Activated T-cell treated with anti-CD3 and anti-CD28 coated beads, Interleukin-2, amount 50 U/mL, for 1 hour (primary cell): Measurements from ENCODE around the gene SIDT2.

ENCODE experiments used
- DNase-seq: peaks from one replicate; pipeline ENCODE4 v3.0.0-alpha.2; 2020

Gene SIDT2

GRCh38 chr11:117172724-117173421, 5.7 kb upstream of the SIDT2 start:
- DNase-seq = no peak

- DNase-seq = no peak
These were observed 3.4 kb upstream of the SIDT2 start for GRCh38 chr11:117175104-117175503.

- no peak for DNase-seq
These were observed 2.8 kb upstream of the SIDT2 start for GRCh38 chr11:117175781-117176180.

- DNase-seq = no peak
These were observed 2.4 kb upstream of the SIDT2 start for GRCh38 chr11:117176186-117176585.

- no peak for DNase-seq
These were observed 871 bp upstream of the SIDT2 start for GRCh38 chr11:117177534-117178209.

GRCh38 chr11:117179048-117179999, 781 bp downstream of the SIDT2 start:
- peak; percentile 64 for DNase-seq

- DNase-seq = no peak
These were observed 1.5 kb downstream of the SIDT2 start for GRCh38 chr11:117180020-117180419.

- peak; percentile 59 for DNase-seq
These were observed 2.4 kb downstream of the SIDT2 start for GRCh38 chr11:117180661-117181585.

- DNase-seq = no peak
These were observed 3.3 kb downstream of the SIDT2 start for GRCh38 chr11:117181586-117182550.

- no peak for DNase-seq
These were observed 4.0 kb downstream of the SIDT2 start for GRCh38 chr11:117182551-117182935.

GRCh38 chr11:117183178-117183577, 4.6 kb downstream of the SIDT2 start:
- peak; percentile 11 for DNase-seq

GRCh38 chr11:117183724-117184349, 5.3 kb downstream of the SIDT2 start:
- peak; percentile 4 for DNase-seq

- DNase-seq = peak; percentile 2
These were observed 7.3 kb downstream of the SIDT2 start for GRCh38 chr11:117185736-117186430.

GRCh38 chr11:117186431-117186761, 7.9 kb downstream of the SIDT2 start:
- peak; percentile 5 for DNase-seq

GRCh38 chr11:117187007-117187406, 8.5 kb downstream of the SIDT2 start:
- DNase-seq = peak; percentile 5

GRCh38 chr11:117187428-117187798, 8.9 kb downstream of the SIDT2 start:
- no peak for DNase-seq

- no peak for DNase-seq
These were observed 9.4 kb downstream of the SIDT2 start for GRCh38 chr11:117187799-117188481.

GRCh38 chr11:117188620-117189081, 10.1 kb downstream of the SIDT2 start:
- no peak for DNase-seq

GRCh38 chr11:117189191-117189940, 10.8 kb downstream of the SIDT2 start:
- DNase-seq = no peak
